Activated T-cell treated with anti-CD3 and anti-CD28 coated beads for 24 hours (primary cell): ENCODE measurements around the gene PCK1.

ENCODE experiments used
- DNase-seq: peaks from one replicate; pipeline ENCODE4 v3.0.0-alpha.2; 2020; ENCODE audit warnings: low read depth

The PCK1 gene

GRCh38 chr20:57536771-57537724 lies 23.9 kb upstream of the PCK1 start:
- DNase-seq: no peak

DNA sequence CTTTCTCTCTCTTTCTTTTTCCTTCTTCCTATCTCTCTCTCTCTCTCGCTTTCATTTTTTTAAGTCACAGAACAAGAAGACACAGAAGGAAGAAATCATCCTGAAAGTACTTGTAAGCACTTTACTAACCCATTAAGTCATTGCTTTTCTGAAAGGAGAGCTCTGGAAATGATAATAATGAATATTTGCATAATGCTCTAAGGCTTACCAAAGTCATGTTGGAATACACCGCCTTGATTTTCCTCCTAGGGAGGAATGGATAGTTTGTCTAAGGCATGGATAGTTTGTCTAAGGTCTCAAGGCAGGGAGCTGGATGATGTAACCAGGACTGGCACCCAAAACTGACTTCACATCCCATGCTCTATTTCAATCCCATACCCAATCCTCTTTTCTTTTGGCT lies 23.1 kb upstream of the PCK1 start:
- DNase-seq: no peak

- DNase-seq: no peak
Observed at GRCh38 chr20:57539889-57540288, 21.0 kb upstream of the PCK1 start.

GRCh38 chr20:57540890-57541580 lies 19.9 kb upstream of the PCK1 start:
- no peak for DNase-seq

DNA sequence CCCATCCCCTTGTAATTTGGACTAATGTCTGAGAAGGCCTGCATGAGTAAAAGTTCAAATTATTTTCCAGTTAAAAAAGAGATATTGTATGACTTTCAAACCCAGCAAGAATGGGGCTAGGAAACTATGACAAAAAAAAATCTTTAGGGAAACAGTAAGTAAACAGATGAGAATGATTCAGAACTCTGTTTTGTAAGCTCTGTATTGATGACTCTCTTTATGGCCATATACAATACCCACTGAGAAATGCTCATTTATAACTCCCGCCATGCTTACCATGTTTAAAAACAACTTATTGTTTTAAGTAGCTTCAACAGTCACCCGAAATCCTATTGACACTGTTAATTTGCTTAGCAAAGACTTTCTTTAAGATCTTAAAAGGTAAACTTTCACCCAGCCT lies 17.2 kb upstream of the PCK1 start:
- DNase-seq: no peak

DNA sequence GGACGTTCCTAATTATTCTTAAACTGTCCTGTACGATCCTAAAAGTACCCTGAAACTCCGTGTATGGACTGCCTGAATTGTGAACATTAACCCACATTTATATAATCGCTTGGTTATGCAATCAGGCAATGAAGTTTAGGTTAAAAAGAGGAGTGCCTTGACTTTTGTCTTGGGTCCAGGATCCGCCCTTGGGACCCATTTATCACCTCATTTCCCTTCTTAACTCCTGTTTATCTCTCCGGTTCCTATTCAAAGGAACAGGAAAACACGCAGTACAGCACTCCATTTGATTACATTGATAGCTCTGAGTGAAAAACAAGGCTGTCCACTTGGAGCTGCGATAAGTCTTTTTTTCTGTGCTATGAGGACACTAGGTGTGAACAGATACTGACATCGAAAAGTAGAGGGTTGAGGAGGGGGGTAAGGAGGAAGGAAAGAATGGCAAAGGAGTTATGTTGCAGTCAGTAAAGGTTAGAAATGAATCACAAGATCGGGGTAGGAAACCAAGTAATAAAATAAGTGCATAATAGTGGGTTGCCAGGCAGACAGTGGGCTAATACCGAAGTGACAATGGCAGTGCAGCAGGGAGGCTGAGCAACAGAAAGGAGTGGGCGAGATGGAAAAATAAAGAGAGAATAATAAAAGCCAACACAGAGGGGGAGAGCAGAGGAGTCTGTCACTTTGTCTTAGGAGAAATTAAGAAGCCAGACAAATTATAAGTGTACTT lies 15.9 kb upstream of the PCK1 start:
- no peak for DNase-seq

GRCh38 chr20:57545927-57546662 lies 14.8 kb upstream of the PCK1 start:
- no peak for DNase-seq

DNA sequence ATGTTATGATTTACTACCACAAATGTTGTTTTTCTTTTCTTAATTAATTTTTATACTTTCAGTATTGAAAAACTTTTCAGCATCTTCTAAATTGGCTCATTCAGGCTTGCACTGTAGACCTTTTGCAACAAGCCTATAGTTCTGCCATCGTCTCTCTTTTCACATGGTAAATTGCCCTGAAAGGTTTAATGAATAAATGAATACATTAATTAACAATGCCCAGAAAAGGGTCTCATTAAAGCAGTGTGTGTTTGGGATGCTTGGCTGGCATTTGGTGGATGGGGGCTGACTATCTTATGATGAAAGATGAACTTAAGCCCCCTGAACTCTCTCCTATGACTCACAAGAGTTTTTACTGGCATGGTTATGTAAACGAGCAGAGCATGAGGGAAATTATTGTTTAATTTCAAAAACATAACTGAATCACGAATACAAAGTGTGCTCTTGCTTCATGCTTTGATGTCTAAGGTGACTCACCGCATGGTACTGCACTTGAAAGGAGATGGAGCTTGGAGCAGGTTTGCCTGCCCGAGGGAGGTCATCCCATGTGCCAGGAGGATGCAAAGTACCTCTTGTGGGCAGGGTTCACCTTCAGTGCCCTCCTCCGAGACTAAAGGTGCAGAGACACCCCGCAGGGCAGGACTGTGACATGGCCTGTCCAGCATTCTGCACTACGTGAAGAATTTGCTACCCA lies 13.8 kb upstream of the PCK1 start:
- no peak for DNase-seq

GRCh38 chr20:57548177-57549058 lies 12.5 kb upstream of the PCK1 start:
- DNase-seq: no peak

DNA sequence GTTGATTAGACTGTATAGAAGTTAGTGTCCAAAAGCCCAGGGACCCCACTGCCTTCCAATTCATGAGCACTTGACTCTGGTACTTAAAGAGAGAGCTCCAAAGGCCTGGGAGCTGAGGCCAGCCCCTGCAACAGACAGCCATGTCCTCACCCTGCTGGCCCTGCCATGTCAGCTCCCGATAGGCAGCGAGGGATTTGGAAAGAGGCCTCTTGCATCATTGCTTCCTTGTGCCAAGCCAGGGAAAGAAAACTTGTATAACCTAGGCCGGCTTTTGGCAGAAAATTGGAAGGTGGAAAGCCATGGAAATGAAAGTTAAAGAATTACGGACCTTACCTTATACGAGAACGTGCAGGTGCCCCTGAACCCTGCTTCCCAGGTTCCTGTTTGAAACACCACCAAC lies 8.4 kb upstream of the PCK1 start:
- no peak for DNase-seq

GRCh38 chr20:57553376-57554018 lies 7.4 kb upstream of the PCK1 start:
- DNase-seq: no peak

DNA sequence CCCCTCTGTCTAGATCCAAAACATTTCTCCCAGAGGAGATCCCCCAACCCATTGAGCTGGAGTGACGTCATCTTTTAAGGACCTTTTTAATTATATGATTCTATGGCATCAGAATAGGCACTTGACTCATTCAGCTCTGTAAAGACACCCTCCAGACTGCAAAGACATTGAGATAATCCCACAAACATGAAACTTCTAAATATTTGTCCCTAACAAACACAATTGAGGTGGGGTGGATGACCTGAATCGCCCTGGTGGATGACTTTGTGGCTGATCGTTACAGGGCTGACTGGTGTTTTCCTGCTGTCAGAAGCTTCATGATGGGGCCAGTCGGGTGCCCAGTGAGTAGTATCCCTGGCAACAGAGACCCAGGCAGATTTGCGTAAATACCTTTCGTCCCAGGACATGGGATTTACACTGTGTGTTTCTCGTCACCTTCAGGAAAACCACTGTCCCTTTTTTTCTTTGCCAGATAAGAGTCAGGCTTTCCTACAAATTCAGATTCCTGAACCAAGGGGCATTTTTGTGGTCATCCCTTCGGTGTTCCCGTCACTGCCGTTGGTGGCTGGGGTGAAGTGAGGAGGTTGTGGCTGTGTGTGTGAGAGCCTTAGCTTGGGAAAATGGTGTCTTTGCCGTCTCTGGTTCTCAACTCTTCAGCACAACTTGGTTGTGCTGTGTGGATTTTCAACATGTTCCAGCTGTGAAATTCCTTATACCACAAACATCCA lies 5.3 kb upstream of the PCK1 start:
- DNase-seq: no peak

- no peak for DNase-seq
Observed at GRCh38 chr20:57556980-57557274, 4.0 kb upstream of the PCK1 start.

GRCh38 chr20:57557926-57558613 lies 2.8 kb upstream of the PCK1 start:
- no peak for DNase-seq

- no peak for DNase-seq
Observed at GRCh38 chr20:57558614-57559288, 2.2 kb upstream of the PCK1 start.

GRCh38 chr20:57559289-57559634 lies 1.6 kb upstream of the PCK1 start:
- no peak for DNase-seq

- DNase-seq: no peak
Observed at GRCh38 chr20:57559658-57560553, 1.0 kb upstream of the PCK1 start.
